HT1080 (cell line): ENCODE measurements around the gene TRIM72. TPM values are rescaled to one million over a fixed set of nuclear protein-coding genes. Genes with fewer than 3 reads are reported as not detected.
"Not testable (repeated sequence)": the region's sequence is repeated elsewhere in the genome, so short reads cannot be mapped to it uniquely, and the experiment has no call there.

Source experiments
- DNase-seq: peaks from one replicate; pipeline ENCODE4 v3.0.0-alpha.2; 2015; ENCODE audit warnings: low read depth
- total RNA-seq: library from RNA; depleted of rRNA; stranded (reverse); fragments of >200 nt; shearing (Covaris generic); gene quantifications from 2 replicates; pipeline ENCODE4 v1.2.3, GENCODE V29; 2014

Gene TRIM72
- total RNA-seq, 1 experiment from 2014 or later, result 0.06 TPM

DNA sequence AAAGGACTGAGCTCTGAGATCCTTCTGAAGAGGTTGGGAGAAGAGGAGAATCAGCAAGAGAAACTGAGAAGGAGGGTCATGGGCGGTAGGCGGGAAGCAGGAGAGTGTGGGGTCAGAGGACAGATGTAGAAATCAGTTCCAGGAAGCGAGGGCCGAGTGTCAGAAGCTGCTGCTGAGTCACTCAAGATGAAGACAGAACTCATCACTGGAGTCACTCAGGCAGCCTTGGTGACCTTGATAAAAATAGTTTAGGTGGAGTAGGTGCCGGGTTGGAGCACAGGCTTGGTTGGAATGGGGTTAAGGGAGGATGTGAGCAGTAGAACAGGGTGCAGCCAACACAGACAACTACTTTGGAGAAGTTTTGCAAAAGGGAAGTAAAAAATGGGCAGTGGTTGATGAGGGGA is 39.7 kb downstream of the TRIM72 start:
- DNase-seq, result peak; percentile 12

DNA sequence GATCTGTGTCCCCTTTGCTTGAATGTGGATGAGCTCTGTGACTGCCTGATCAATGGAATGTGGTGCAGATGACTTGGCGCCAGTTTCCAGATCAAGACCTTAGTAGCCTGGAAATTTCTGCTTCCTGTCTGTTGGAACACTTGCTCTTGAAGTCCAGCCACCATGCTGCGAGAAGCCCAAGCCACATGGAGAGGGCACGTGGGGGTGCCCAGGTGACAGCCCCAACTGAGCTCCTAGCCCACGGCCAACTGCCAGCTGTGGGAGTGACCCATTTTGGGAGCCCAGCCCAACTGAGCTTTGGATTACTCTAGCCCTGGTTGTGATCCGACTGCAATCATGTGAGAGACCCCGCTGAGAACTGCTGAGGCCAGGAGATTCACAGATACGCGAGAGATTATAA is 42.5 kb downstream of the TRIM72 start:
- DNase-seq, result no peak

GRCh38 chr16:31258366-31258765 is 44.4 kb downstream of the TRIM72 start:
- no peak for DNase-seq

DNA sequence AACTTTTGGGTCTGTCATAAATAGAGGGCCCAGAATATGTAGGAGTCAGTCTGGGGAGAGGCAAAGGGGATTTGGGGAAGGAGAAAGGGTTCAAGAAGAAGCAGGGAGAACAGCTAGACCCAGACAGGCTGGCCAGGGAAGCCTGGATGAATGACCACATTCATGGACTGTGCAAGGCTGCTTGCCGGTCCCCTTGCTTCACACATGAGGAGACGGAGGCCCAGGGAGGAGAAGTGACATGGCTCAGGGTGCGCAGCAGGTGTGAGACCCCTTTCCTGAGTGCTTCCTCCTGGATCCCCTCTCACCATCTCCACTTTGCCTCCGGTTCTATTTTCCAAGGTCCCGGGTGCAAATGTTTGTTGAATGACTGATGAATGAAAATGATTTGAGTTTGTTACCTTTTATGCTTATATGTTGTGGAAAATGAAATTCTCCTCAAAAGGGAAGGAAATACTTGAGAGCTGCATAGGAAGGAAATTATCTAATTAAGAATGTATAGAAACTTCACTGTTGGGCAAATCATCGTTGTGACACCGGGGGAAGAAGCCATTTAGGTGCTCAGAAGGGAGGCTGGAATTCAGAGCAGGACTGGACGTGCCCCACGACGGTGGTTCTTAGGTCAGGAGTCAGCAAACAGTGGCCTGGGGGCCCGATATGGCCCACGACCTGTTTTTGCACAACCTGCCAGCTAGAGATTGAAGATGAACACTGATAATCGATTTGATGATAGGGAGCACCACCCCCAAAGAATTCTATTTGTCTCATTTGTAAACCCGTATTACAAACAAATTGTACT is 46.4 kb downstream of the TRIM72 start:
- DNase-seq, result no peak

DNA sequence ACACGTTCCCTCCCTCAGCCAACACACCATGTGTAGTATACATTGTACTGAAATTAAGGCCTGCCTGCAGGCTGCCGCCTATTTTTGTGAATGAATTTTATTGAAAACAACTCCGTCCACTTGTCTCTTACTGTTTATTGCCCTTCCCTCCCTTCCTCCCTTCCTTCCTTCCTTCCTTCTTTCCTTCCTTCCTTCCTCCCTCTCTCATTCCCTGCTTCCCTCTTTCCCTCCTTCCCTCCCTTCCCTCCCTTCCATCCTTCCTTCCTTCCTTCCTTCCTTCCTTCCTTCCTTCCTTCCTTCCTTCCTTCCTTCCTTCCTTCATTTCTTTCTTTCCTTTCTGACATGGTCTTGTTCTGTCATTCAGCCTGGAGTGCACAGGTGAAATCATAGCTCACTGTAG is 48.2 kb downstream of the TRIM72 start:
- no peak for DNase-seq

DNA sequence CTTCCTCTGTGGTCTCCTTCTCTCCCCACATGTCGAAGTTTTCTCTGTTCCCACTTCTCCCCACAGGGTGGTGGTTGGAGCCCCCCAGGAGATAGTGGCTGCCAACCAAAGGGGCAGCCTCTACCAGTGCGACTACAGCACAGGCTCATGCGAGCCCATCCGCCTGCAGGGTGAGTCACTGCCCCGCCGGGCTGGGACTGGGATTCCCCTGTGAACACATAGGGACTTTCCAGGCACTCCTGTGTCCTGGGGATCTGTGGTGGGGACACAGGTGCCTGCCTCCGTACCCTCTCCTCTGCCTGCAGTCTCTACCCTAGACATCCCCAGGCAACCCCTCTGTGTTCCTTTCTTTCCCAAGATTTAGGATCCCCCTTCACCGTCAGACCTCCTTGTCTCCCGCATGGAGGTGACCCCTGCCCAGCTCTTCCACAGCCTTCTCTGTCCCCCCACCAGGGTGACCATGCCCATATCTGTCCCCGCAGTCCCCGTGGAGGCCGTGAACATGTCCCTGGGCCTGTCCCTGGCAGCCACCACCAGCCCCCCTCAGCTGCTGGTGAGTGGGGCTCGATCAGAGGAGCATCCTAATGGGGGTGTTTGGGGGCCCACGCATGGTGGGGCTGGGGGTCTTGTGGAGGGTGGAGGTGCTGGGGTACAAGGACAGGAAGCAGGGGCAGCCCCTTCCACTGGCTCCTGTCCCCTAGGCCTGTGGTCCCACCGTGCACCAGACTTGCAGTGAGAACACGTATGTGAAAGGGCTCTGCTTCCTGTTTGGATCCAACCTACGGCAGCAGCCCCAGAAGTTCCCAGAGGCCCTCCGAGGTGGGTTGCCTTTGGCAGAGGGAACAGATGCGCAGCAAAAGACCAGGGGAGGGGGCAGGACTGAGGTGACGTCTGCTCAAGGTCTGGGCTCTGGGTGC is 51.7 kb downstream of the TRIM72 start:
- peak; percentile 64 for DNase-seq

GRCh38 chr16:31267332-31268032 is 53.6 kb downstream of the TRIM72 start:
- DNase-seq, result peak; percentile 6

DNA sequence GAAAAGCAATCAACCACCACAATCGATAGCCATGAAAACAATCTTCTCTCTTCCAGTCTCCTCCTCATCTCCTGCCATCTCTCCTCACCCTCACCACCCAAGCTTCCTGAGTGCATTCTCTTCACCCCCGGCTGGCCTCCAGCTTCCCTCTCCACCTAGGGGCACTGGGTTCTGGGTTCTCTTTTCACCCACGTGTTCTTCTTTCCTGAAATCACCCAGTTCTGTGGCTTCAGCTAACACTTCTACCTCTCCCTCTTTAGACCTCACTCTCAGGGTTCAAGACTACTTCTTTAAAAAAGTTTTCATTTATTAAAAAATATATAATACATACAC is 54.1 kb downstream of the TRIM72 start:
- DNase-seq, result no peak

DNA sequence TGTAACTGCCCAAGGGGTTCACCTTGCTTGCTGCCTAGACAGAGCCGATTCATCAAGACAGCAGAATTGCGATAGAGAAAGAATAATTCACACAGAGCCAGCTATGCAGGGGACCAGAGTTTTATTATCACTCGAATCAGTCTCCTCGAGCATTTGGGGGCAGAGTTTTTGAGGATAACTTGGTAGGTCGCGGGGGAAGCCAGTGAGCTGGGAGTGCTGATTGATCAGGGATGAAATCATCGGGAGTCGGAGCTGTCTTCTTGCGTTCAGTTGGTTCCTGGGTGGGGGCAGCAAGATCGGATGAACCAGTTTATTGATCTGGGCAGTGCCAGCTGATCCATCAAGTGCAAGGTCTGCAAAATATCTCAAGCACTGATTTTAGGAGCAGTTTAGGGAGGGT is 55.0 kb downstream of the TRIM72 start:
- no peak for DNase-seq

- DNase-seq, result no peak
Measured at GRCh38 chr16:31269541-31269940, 55.6 kb downstream of the TRIM72 start.

GRCh38 chr16:31269973-31270372 is 56.1 kb downstream of the TRIM72 start:
- DNase-seq, result not testable (repeated sequence)

GRCh38 chr16:31270795-31271194 is 56.9 kb downstream of the TRIM72 start:
- DNase-seq, result no peak

- no peak for DNase-seq
Measured at GRCh38 chr16:31271621-31272190, 57.8 kb downstream of the TRIM72 start.

- no peak for DNase-seq
Measured at GRCh38 chr16:31273187-31273586, 59.3 kb downstream of the TRIM72 start.

DNA sequence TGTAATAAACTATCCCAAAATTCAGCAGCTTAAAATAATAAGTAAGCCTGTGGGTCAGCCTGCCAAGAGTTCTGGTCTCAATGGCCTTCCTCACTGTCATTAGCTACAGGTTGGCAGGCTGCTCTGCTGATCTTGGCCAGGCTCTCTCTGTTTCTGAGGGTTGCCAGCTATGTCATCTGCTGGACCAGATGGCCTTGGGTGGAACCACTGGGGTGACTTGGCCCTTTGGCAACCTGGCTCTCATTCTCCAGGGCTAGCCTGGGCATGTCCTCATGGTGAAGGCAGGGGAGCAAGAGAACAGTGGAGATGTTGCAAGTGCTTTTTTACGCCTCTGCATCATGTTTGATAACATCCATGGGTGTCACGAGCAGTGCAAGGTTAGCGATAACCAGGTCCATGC is 59.8 kb downstream of the TRIM72 start:
- DNase-seq, result no peak

GRCh38 chr16:31274831-31275816 is 61.2 kb downstream of the TRIM72 start:
- no peak for DNase-seq

GRCh38 chr16:31276600-31276999 is 62.7 kb downstream of the TRIM72 start:
- DNase-seq, result no peak

DNA sequence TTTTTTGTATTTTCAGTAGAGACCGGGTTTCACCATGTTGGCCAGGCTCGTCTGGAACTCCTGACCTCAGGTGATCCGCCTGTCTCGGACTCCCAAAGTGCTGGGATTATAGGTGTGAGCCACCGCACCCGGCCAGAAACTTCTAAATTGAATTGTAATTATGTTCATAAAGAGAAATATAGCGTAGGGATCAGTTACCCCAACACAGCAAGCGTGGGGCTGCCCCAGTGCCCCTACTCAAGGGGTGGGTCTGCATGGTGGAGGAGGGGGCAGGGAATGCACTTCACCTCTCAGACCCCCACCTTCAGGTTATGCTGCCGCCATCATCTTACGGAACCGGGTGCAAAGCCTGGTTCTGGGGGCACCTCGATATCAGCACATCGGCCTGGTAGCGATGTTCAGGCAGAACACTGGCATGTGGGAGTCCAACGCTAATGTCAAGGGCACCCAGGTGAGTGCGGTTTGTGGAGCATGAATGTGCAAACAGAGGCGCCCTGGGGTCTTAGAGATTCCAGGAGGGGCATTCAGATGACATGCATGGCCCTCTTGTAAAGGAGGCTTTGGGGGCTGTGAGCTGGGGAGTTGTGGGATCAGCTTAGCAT is 63.8 kb downstream of the TRIM72 start:
- no peak for DNase-seq

GRCh38 chr16:31278853-31279252 is 64.9 kb downstream of the TRIM72 start:
- not testable (repeated sequence) for DNase-seq
